ENCODE results near the gene HFM1. TPM values are rescaled to one million over a fixed set of nuclear protein-coding genes. Genes with fewer than 3 reads are reported as not detected.

The HFM1 gene
- total and polyA plus RNA-seq, 2 experiments from 2014 or later, result 1.5 to 5.2 TPM

- Mint-ChIP-seq H3K9me3 (no peaks in the 10 kb centered on the region), H3K4me3 (no peak overlapping the region), H3K36me3 (ENCODE audit: low read depth) (no peaks in the 10 kb centered on the region), H3K27ac (no peak overlapping the region), H3K4me1 (no peaks in the 10 kb centered on the region), H3K27me3 (ENCODE audit: insufficient read depth, low read depth, poor library complexity) (no peaks in the 10 kb centered on the region)
- Histone ChIP-seq H3K9me2 (ENCODE audit: insufficient read depth) (no peaks in the 10 kb centered on the region), H3K36me3 (ENCODE audit: insufficient read depth) (no peaks in the 10 kb centered on the region), H3K27me3 (ENCODE audit: insufficient read depth) (no peaks in the 10 kb centered on the region), H3K27ac (ENCODE audit: low read depth) (no peak overlapping the region), H4K20me1 (replicated peaks; ENCODE audit: insufficient read depth) (no peaks in the 10 kb centered on the region), H3K4me1 (ENCODE audit: insufficient read depth) (no peaks in the 10 kb centered on the region), H3K4me3 (no peak overlapping the region), H2AFZ (no peak overlapping the region), H3F3A (replicated peaks; ENCODE audit: low read depth) (no peaks in the 10 kb centered on the region), H3K4me2 (no peak overlapping the region), H3K79me2 (replicated peaks; ENCODE audit: insufficient read depth) (no peaks in the 10 kb centered on the region)
- no peak for ATAC-seq
- DNase-seq (ENCODE audit: low spot score), result no peak
- TF ChIP-seq ZNF462 (CRISPR knock-in tag; IDR thresholded peaks at IDR 0.05), result no peak
- TF ChIP-seq NANOG (IDR thresholded peaks at IDR 0.05; ENCODE audit: borderline replicate concordance), result no peak
- no peak for TF ChIP-seq STAT1 (IDR thresholded peaks at IDR 0.05; ENCODE audit: unreplicated experiment)
- TF ChIP-seq REST (IDR thresholded peaks at IDR 0.05; ENCODE audit: unreplicated experiment), result no peak
- TF ChIP-seq JUNB (IDR thresholded peaks at IDR 0.05; ENCODE audit: unreplicated experiment), result no peak
- no peak for TF ChIP-seq POLR2AphosphoS5 (IDR thresholded peaks at IDR 0.05; ENCODE audit: low read depth)
- no peak for TF ChIP-seq CREB1 (CRISPR knock-in tag; IDR thresholded peaks at IDR 0.05; ENCODE audit: low read depth)
- TF ChIP-seq, protein P1, sequence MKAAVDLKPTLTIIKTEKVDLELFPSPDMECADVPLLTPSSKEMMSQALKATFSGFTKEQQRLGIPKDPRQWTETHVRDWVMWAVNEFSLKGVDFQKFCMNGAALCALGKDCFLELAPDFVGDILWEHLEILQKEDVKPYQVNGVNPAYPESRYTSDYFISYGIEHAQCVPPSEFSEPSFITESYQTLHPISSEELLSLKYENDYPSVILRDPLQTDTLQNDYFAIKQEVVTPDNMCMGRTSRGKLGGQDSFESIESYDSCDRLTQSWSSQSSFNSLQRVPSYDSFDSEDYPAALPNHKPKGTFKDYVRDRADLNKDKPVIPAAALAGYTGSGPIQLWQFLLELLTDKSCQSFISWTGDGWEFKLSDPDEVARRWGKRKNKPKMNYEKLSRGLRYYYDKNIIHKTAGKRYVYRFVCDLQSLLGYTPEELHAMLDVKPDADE (IDR thresholded peaks at IDR 0.05), result no peak
- no peak for TF ChIP-seq EZH2 (IDR thresholded peaks at IDR 0.05; ENCODE audit: low read depth, unreplicated experiment)
- no peak for TF ChIP-seq ZNF331 (CRISPR knock-in tag; IDR thresholded peaks at IDR 0.05; ENCODE audit: low read depth)
These were observed 57.8 kb downstream of the HFM1 start for GRCh38 chr1:91346824-91347223.

All from GM23338 (cell line).